Transverse colon (tissue), 1 donor: Measurements from ENCODE around the gene CREB5.

Experiments
- EP300 ChIP-seq: sonication (generic); formaldehyde crosslinking; IDR thresholded peaks from one replicate; pipeline ENCODE4 v1.6.1; 2017; ENCODE audit warnings: antibody characterized with exemption, low read depth
- POLR2A ChIP-seq: fragments of 450-650 bp; IDR thresholded peaks from one replicate; pipeline ENCODE4 v1.6.1; 2016; ENCODE audit warnings: antibody characterized with exemption, mild to moderate bottlenecking, moderate library complexity

DNA sequence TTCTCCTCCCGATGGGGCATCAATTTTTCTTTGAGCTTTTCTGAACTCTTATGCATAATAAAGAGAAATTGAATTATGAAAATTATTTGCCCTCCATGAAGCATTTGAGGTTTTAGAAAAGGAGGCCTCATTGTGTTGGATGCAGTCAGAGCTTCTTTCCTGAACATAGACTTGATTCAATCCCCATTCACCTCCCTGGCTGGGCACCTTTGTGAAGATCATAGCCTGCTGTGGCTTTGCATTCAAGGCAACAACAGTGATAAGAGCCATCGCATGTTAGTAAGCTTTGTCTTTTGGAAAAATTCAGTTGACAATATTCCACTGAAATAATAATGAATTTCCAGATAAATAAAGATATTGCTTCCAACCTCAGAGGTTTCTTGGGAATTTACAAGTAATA lies 458.8 kb downstream of the CREB5 start:
- TF ChIP-seq POLR2A = no peak
- no peak for TF ChIP-seq EP300
